ENCODE results near the gene TOB1. TPM values are rescaled to one million over a fixed set of nuclear protein-coding genes. Genes with fewer than 3 reads are reported as not detected.

Gene TOB1
- 77.3 TPM for total RNA-seq

DNA sequence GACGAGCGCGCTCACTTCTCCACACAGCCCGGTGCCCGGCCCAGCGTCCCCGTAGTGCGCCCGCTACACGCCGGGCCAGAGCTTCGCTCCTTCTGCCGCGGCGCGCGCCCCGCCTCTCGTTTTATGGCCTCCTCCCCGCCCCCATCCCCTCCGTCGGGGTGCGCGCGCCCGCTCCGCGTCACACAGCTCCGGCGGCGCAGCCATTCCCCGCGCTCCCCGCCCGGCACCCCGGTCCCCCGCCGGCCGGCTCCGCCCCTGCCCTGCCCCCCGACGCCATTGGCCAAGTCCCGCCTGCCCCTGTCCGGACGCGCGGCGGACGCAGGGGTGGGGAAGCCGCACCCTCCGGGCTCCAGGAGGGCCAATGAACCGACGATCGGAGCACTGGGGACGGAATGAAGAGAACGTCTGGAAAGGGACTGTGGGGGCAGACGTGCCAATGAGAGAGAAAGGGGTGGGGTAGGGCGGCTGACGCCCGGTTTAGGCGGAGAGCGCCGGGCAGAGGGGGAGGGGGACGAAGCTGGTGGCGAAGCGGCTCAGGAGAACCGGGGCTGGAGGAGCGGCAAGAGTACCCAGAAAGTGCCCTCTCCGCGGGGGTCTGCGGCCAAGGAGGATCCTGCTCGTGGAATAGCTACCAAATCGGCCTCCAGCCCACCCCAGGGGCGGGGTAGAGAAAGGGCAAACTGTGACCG lies at the start of gene TOB1:
TOB1 (minus strand) TSS at position 94 of the 689 bp plus-strand sequence. CDS start 2,337 bp downstream, outside the sequence.
- peak; percentile 99 for DNase-seq

DNA sequence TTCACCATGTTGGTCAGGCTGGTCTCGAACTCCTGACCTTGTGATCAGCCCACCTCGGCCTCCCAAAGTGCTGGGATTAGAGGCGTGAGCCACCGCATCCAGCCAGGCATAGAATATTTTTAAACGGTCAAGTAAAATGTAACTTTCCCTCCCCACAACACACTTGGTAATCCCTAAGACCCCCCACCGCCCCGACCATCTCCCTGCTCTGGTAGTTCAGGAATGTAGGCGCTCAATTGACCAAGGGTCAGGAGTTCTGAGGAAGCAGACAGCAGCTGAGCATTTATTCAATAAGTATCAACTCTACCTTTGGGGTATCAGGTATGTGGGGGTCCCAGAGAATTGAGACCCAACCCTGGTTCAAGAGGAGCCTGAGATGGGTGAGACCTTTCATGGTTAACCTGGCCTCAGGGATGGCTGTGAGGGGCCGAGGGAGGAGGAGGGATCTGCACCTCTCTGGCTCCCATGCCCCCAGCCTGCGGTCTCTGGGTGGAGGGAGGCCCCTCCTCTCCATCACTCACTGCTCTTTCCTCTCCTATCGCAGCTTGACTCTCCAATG lies 48.4 kb upstream of the TOB1 start:
- DNase-seq = no peak

- DNase-seq = no peak
These were observed 47.0 kb upstream of the TOB1 start for GRCh38 chr17:50913120-50913519.

GRCh38 chr17:50911890-50912289 lies 45.7 kb upstream of the TOB1 start:
- no peak for DNase-seq

DNA sequence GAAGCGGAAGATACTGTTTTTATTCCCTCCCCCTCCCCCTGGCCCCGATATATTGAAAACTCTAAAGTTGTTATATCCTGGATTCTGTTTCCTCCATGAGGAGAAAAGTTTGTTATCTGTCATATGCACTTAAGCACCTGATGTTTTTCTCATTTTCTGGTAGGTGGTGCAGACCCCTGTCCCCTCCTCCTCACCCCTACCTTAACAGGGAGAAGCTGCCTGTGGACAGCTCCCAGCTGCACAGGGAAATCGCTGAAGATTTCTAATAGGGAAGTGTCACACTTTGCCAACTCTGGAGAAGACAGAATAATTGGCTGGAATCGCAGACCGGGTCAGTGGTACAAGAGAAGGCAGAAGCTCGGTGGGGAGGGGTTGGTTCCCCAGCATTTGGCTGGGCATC lies 45.3 kb upstream of the TOB1 start:
- DNase-seq = no peak

DNA sequence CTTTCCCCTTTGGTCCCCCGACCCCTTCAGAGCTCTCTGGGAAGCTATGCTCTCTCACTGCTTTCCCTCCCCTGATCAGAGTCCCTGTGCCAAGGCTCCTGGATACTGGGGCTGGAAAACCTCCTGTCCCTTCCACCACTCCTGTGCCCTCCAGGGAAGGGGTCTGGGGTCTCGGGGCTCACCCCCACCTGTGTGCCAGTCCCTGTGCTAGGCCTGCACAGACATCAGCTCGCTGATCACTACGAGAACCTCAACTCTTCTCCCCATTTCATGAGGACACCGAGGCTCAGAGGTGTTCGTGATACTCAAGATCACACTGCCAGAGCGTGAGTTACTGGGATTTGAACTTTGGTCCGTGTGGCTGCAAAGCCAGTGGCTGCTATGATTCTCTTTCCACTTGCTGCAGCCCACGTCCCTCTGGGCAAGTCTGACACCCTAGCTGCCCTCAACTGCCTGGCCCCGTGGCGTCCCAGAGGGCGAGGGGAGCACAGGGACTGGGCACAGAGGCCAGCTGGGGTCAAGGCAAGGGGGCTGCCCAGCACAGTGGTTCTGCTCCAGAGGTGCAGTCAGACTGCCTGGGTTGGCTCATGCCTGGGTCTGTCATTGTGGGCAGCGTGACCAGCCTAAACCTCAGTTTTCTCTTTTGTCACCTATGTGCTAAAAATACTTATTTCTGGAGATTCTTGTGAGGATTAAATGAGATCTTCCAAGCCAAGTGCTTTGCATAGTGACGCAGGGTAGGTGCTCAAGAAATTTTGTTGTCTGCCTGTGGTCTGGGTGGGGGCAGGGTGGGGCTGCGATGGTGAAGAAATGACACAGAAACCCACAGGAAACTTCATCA lies 43.8 kb upstream of the TOB1 start:
- DNase-seq = no peak

GRCh38 chr17:50908860-50909764 lies 43.0 kb upstream of the TOB1 start:
- DNase-seq = peak; percentile 43

GRCh38 chr17:50908140-50908859 lies 42.1 kb upstream of the TOB1 start:
- DNase-seq = no peak

DNA sequence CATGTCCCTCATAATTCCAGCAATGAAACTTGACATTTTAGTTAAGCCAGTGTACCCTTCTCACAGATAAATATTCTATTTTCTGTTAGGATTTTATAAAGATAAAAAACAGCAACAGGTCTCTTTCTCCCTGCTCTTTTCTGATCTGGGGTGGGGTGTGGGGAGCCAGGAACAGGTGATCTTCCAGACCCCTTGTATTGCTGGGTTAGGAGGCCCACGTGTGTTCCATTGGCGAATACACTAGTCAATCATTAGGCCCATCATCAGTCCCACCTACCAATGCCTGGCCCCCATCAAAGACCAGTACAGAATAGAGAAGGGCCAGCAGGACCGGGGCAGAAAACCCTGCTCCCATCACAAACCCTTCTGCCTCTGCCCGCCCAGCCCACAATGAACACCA lies 40.3 kb upstream of the TOB1 start:
- DNase-seq = no peak

DNA sequence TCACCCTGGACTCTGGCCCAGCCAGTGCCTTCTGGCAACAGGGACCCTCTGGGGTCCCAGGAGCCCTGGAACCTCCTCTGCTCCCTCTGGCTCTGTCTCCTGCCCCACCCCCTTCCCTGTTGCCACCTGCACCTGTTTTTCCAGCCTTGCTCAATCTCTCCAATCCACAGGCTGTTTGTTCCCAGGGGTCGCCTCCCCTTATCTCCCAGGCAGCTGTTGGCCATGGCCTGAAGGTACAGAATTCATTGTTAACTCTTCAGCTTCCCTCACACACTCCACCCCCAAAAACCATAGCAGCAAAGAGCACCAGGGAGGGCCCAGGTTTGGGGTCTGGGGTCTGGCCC lies 39.3 kb upstream of the TOB1 start:
- DNase-seq = peak; percentile 66

GRCh38 chr17:50904518-50905459 lies 38.6 kb upstream of the TOB1 start:
- peak; percentile 83 for DNase-seq

DNA sequence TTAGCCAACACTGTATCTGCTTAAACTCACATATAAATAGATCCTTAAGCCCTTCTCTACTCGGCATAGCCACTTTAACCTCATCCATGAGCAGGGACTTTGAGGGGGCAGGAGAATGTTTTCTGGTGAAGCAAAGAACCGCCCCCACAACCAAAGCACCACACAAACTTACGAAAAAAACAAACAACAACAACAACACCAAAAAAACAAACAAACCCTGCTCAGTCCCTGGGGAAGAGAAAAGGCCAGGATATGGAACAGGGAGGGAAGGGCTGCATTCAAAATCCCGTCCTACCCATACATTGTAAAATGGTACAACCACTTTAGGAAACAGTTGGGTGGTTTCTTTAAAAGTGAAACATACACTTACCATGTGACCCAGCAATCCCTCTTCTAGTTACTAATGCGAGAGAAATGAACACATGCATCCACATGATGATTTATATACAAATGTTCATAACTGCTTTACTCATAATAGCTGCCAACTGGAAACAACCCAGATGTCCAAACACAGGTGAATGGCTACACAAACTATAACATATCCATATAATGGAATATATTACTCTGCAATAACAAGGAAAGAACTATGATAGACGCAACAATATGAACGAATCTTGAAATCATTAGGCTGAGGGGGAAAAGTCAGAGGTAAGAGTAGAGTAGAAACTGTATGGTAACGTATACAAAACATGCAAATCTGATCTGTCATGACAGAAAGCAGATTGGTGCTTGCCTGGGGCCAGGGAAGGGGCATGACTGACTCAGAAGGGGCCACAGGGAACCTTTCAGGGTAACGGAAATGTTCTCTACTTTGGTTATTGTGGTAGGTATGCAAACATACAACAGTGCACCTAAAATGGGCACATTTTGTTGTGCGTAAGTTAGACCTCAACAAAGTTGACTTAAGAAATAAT lies 37.7 kb upstream of the TOB1 start:
- DNase-seq = peak; percentile 89

- no peak for DNase-seq
These were observed 36.5 kb upstream of the TOB1 start for GRCh38 chr17:50902372-50903353.

GRCh38 chr17:50900383-50900892 lies 34.3 kb upstream of the TOB1 start:
- DNase-seq = no peak

- no peak for DNase-seq
These were observed 33.6 kb upstream of the TOB1 start for GRCh38 chr17:50899559-50900319.

DNA sequence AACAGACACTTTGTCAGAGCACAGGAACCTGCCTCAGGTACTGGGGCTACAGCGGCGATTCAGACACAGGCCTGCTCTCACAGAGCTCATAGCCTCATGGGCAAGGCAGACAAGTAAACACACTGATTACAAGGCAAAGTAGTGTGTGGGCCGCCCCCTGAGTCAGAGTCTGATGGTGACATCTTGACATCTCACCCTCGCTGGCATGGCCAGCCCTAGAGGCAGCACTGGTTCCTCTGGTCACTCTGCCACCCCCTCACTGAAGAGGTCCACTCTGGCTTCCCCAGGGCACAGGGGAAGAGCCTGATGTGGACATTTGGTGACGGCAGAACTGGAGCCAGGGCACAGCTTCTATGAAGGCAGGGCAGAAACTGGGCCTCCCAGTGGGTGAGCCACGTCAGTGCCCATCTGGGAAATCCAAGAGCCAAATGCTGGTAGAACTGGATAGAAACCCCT lies 32.9 kb upstream of the TOB1 start:
- DNase-seq = no peak

Data from tongue (tissue), 2 donors.